H1 (cell line): ENCODE measurements around the gene KLHL29. TPM values are rescaled to one million over a fixed set of nuclear protein-coding genes. Genes with fewer than 3 reads are reported as not detected.

Source experiments
- CTCF ChIA-PET: fragments of 300-600 bp; sonication (Branson Sonifier 250); formaldehyde crosslinking; loops from one replicate; lab custom pipeline; 2021; ENCODE audit not compliant: partially characterized antibody; lab: Charles Lee
- POLR2A ChIA-PET: fragments of 300-600 bp; sonication (Branson Sonifier 250); formaldehyde crosslinking; loops from one replicate; lab custom pipeline; 2021; ENCODE audit warnings: inconsistent platforms; ENCODE audit not compliant: partially characterized antibody; lab: Charles Lee
- DNase-seq, 2 experiments: peaks; one replicate each; pipeline versions ENCODE4 v3.0.0 to v3.0.0-alpha.2; 2010 to 2022; ENCODE audit warnings: low spot score in 2 of 2, low read depth in 1 of 2, mixed read lengths in 1 of 2
- FAIRE-seq: peaks from 2 replicates; lab custom pipeline; 2011; peaks lifted over from hg19 to GRCh38; lab: Jason Lieb, UNC
- H2AFZ ChIP-seq: 2 replicates; pipeline ENCODE4 v1.8.1; 2012; ENCODE audit warnings: low read length, inconsistent platforms
- H2AK5ac ChIP-seq: 2 replicates; pipeline ENCODE4 v1.6.1; 2013; ENCODE audit warnings: low read depth, low read length
- H2BK120ac ChIP-seq: replicated peaks from 2 replicates; pipeline ENCODE3; 2013; ENCODE audit warnings: low read depth, low read length, inconsistent platforms
- H2BK12ac ChIP-seq: 2 replicates; pipeline ENCODE4 v1.6.1; 2013; ENCODE audit warnings: low read depth, low read length
- H2BK15ac ChIP-seq: 2 replicates; pipeline ENCODE4 v1.6.1; 2013; ENCODE audit warnings: low read length
- H2BK20ac ChIP-seq: 2 replicates; pipeline ENCODE4 v1.6.1; 2013; ENCODE audit warnings: low read length
- H2BK5ac ChIP-seq: 2 replicates; pipeline ENCODE4 v1.6.1; 2013; ENCODE audit warnings: low read depth, low read length
- H3K14ac ChIP-seq: 2 replicates; pipeline ENCODE4 v1.6.1; 2013; ENCODE audit warnings: inconsistent platforms; ENCODE audit not compliant: insufficient read length
- H3K18ac ChIP-seq: 2 replicates; pipeline ENCODE4 v1.6.1; 2013; ENCODE audit warnings: low read length; ENCODE audit errors: extremely low read depth
- H3K23ac ChIP-seq: 2 replicates; pipeline ENCODE4 v1.6.1; 2013; ENCODE audit warnings: inconsistent platforms; ENCODE audit not compliant: insufficient read length
- H3K23me2 ChIP-seq: 2 replicates; pipeline ENCODE4 v1.6.1; 2013; ENCODE audit warnings: low read depth, low read length
- H3K27ac ChIP-seq: 2 replicates; pipeline ENCODE4 v1.6.1; 2011; ENCODE audit warnings: low read depth, low read length, inconsistent platforms
- H3K27me3 ChIP-seq, 4 experiments: replicated peaks in 1 of 4; 1 replicate in 1 of 4; 2 replicates in 3 of 4; pipeline versions ENCODE4 v1.6.1 to v1.8.1; 2011 to 2013; ENCODE audit warnings: low read length in 3 of 4, mild to moderate bottlenecking in 3 of 4, inconsistent platforms in 2 of 4, mixed read lengths in 2 of 4, moderate library complexity in 1 of 4; ENCODE audit not compliant: control insufficient read depth in 3 of 4, insufficient read depth in 3 of 4; ENCODE audit errors: extremely low read depth in 1 of 4
- H3K36me3 ChIP-seq, 4 experiments: 2 replicates each; pipeline versions ENCODE4 v1.6.1 to v1.8.1; 2011 to 2013; ENCODE audit warnings: mild to moderate bottlenecking in 4 of 4, low read length in 3 of 4, moderate library complexity in 2 of 4, control low read depth in 1 of 4, inconsistent platforms in 1 of 4; ENCODE audit not compliant: insufficient read depth in 4 of 4, control insufficient read depth in 2 of 4
- H3K4ac ChIP-seq: replicated peaks from 2 replicates; pipeline ENCODE3; 2013; ENCODE audit warnings: low read length, low read depth, mixed read lengths, inconsistent platforms; ENCODE audit not compliant: insufficient read length
- H3K4me1 ChIP-seq, 4 experiments: replicated peaks in 1 of 4; 1 replicate in 1 of 4; 2 replicates in 3 of 4; pipeline versions ENCODE4 v1.6.1 to v1.8.1; 2011 to 2013; ENCODE audit warnings: low read length in 3 of 4, inconsistent platforms in 2 of 4, mixed read lengths in 1 of 4; ENCODE audit not compliant: insufficient read depth in 4 of 4, control insufficient read depth in 3 of 4
- H3K4me2 ChIP-seq, 2 experiments: 2 replicates each; pipeline versions ENCODE4 v1.6.1 to v1.8.1; 2011 to 2013; ENCODE audit warnings: low read depth in 2 of 2, low read length in 2 of 2, control low read depth in 1 of 2, inconsistent platforms in 1 of 2, mild to moderate bottlenecking in 1 of 2; ENCODE audit not compliant: insufficient read depth in 1 of 2
- H3K4me3 ChIP-seq, 4 experiments: fragments of 200-600, 300-600 bp in 1 of 4; sonication (generic), shearing (Covaris generic), sonication (Bioruptor Twin) in 1 of 4; 2 replicates each; pipeline versions ENCODE4 v1.5.1 to v1.8.1; 2011 to 2016; ENCODE audit warnings: low read length in 4 of 4, low read depth in 3 of 4, control low read depth in 2 of 4, inconsistent platforms in 2 of 4, mild to moderate bottlenecking in 2 of 4, mixed read lengths in 1 of 4, moderate library complexity in 1 of 4; ENCODE audit not compliant: insufficient read depth in 2 of 4; ENCODE audit errors: extremely low read depth in 1 of 4
- H3K56ac ChIP-seq: replicated peaks from 2 replicates; pipeline ENCODE3; 2013; ENCODE audit warnings: low read depth, mild to moderate bottlenecking, mixed read lengths, low read length, inconsistent platforms; ENCODE audit not compliant: insufficient read length
- H3K79me1 ChIP-seq: 2 replicates; pipeline ENCODE4 v1.6.1; 2013; ENCODE audit warnings: low read depth, low read length, control low read depth
- H3K79me2 ChIP-seq, 2 experiments: 2 replicates each; pipeline versions ENCODE4 v1.6.1 to v1.8.1; 2012 to 2013; ENCODE audit warnings: low read length in 2 of 2, mild to moderate bottlenecking in 2 of 2, inconsistent platforms in 1 of 2; ENCODE audit not compliant: insufficient read depth in 2 of 2, control insufficient read depth in 1 of 2
- H3K9ac ChIP-seq, 4 experiments: replicated peaks in 1 of 4; 1 replicate in 1 of 4; 2 replicates in 3 of 4; pipeline versions ENCODE4 v1.6.1 to v1.8.1; 2011 to 2013; ENCODE audit warnings: low read depth in 3 of 4, low read length in 3 of 4, control low read depth in 2 of 4, mild to moderate bottlenecking in 2 of 4, moderate library complexity in 2 of 4, inconsistent platforms in 1 of 4; ENCODE audit errors: extremely low read depth in 1 of 4
- H3K9me3 ChIP-seq, 2 experiments: 2 replicates each; pipeline versions ENCODE4 v1.6.1 to v1.8.1; 2012 to 2013; ENCODE audit warnings: mild to moderate bottlenecking in 2 of 2, moderate library complexity in 2 of 2, control low read depth in 1 of 2, inconsistent platforms in 1 of 2, low read depth in 1 of 2, low read length in 1 of 2, mixed read lengths in 1 of 2; ENCODE audit not compliant: insufficient read depth in 2 of 2
- H4K20me1 ChIP-seq, 2 experiments: replicated peaks in 1 of 2; 2 replicates each; pipeline versions ENCODE3 to v1.8.1; 2011 to 2013; ENCODE audit warnings: inconsistent platforms in 2 of 2, low read length in 2 of 2, mild to moderate bottlenecking in 1 of 2; ENCODE audit not compliant: insufficient read depth in 2 of 2, control insufficient read depth in 1 of 2
- H4K5ac ChIP-seq: 2 replicates; pipeline ENCODE4 v1.6.1; 2013; ENCODE audit warnings: low read length, low read depth, mixed read lengths, inconsistent platforms; ENCODE audit not compliant: insufficient read length
- H4K8ac ChIP-seq: 2 replicates; pipeline ENCODE4 v1.8.0; 2013; ENCODE audit warnings: mild to moderate bottlenecking, moderate library complexity, low read length, inconsistent platforms; ENCODE audit not compliant: insufficient read depth; ENCODE audit errors: extremely low read depth
- H4K91ac ChIP-seq: replicated peaks from 2 replicates; pipeline ENCODE3; 2013; ENCODE audit warnings: low read length, mixed read lengths, inconsistent platforms; ENCODE audit not compliant: insufficient read length
- ATF2 ChIP-seq: IDR thresholded peaks from 2 replicates; pipeline ENCODE4 v1.6.1; 2012; ENCODE audit warnings: low read length, inconsistent platforms
- BACH1 ChIP-seq: IDR thresholded peaks from 2 replicates; pipeline ENCODE4 v1.6.1; 2012; ENCODE audit warnings: low read length, improper control_type of control experiment
- CTBP2 ChIP-seq: IDR thresholded peaks from 2 replicates; pipeline ENCODE4 v1.7.0; 2011; ENCODE audit warnings: borderline replicate concordance, mild to moderate bottlenecking, moderate library complexity, mixed read lengths, low read length; ENCODE audit not compliant: insufficient read depth, insufficient read length
- EGR1 ChIP-seq: IDR thresholded peaks from 2 replicates; pipeline ENCODE4 v1.6.1; 2011; ENCODE audit warnings: low read depth, low read length, borderline replicate concordance
- MAX ChIP-seq: IDR thresholded peaks from 2 replicates; pipeline ENCODE4 v1.6.1; 2012; ENCODE audit warnings: inconsistent platforms
- NANOG ChIP-seq: IDR thresholded peaks from 2 replicates; pipeline ENCODE4 v1.6.1; 2011; ENCODE audit warnings: low read length, low read depth, mild to moderate bottlenecking, inconsistent platforms; ENCODE audit not compliant: insufficient read depth, poor library complexity, severe bottlenecking
- RAD21 ChIP-seq, 2 experiments: IDR thresholded peaks in 1 of 2; conservative IDR thresholded peaks in 1 of 2; 2 replicates each; pipeline ENCODE4 v1.6.1; 2011; ENCODE audit warnings: low read depth in 2 of 2, low read length in 2 of 2, improper control_type of control experiment in 1 of 2, inconsistent platforms in 1 of 2, mild to moderate bottlenecking in 1 of 2, moderate library complexity in 1 of 2
- RFX5 ChIP-seq: IDR thresholded peaks from 2 replicates; pipeline ENCODE4 v1.6.1; 2011; ENCODE audit warnings: low read depth, low read length, improper control_type of control experiment, borderline replicate concordance
- SIN3A ChIP-seq, 2 experiments: IDR thresholded peaks in 1 of 2; conservative IDR thresholded peaks in 1 of 2; 2 replicates each; pipeline ENCODE4 v1.6.1; 2011 to 2012; ENCODE audit warnings: low read length in 2 of 2, improper control_type of control experiment in 1 of 2, low read depth in 1 of 2, mild to moderate bottlenecking in 1 of 2
- SRF ChIP-seq: IDR thresholded peaks from 2 replicates; pipeline ENCODE4 v1.6.1; 2011; ENCODE audit warnings: mild to moderate bottlenecking, low read depth, low read length, moderate library complexity
- TCF12 ChIP-seq: IDR thresholded peaks from 2 replicates; pipeline ENCODE4 v1.6.1; 2011; ENCODE audit warnings: low read depth, mild to moderate bottlenecking, low read length
- WGBS, 2 experiments: shearing (Covaris generic) in 1 of 2; methylation state at CpG; one replicate each; pipeline versions ENCODE4 v1.1.6 to v1.1.7; 2013 to 2015; ENCODE audit warnings: low lambda C conversion rate in 2 of 2, mixed read lengths in 2 of 2, inconsistent platforms in 1 of 2, low coverage in 1 of 2, missing lambda C conversion rate in 1 of 2; ENCODE audit not compliant: insufficient replicate concordance in 2 of 2, insufficient coverage in 1 of 2, insufficient read length in 1 of 2; ENCODE audit errors: extremely low coverage in 1 of 2, missing lambda C conversion rate in 1 of 2; 5-methylcytosine and 5-hydroxymethylcytosine counted together
- polyA plus RNA-seq, 7 experiments: library from polyadenylated mRNA; depleted of rRNA in 3 of 7; stranded (reverse) in 5 of 7; unstranded in 2 of 7; fragments of >200 nt in 5 of 7; fragments of 200-250 nt in 2 of 7; gene quantifications; 1 replicate in 5 of 7; 2 replicates in 1 of 7; 4 replicates in 1 of 7; pipeline versions ENCODE4 v1.2.1 to v1.2.3, GENCODE V29; 2011 to 2013; ENCODE audit warnings: missing spikeins in 2 of 7, mixed read lengths in 2 of 7
- total RNA-seq: library from RNA; stranded (reverse); fragmentation: NEBNext Ultra II Directional; extraction: Animal tissue kit (Norgen Biotek cat#: 25700); gene quantifications from 2 replicates; pipeline ENCODE4 v1.2.1, GENCODE V29; 2021

The KLHL29 gene
- total and polyA plus RNA-seq, 2 of the 8 experiments (the other 6 are each of a cell fraction or from before 2014, with no cell fraction given) = 1.1 to 4.7 TPM

- Histone ChIP-seq H3K79me1 (no peaks in the 10 kb centered on the region), H2AK5ac (no peak overlapping the region), H3K27me3 (no peaks in the 10 kb centered on the region; a peak in 1 of 7 replicates), H2BK5ac (no peak overlapping the region), H3K23ac (no peak overlapping the region), H3K4me1 (peaks cover 0 to 9% (median 4%) of the 10 kb centered on the region in 4 experiments; a peak in 4 of 7 replicates), H3K9me3 (no peaks in the 10 kb centered on the region), H4K5ac (no peak overlapping the region), H3K18ac (no peak overlapping the region), H4K8ac (no peak overlapping the region), H3K36me3 (no peaks in the 10 kb centered on the region), H3K4me2 (no peak overlapping the region), H2BK12ac (no peak overlapping the region), H2BK120ac (no peak overlapping the region), H3K23me2 (no peaks in the 10 kb centered on the region), H4K91ac (no peak overlapping the region), H3K9ac (no peak overlapping the region), H3K14ac (no peak overlapping the region), H3K4ac (no peak overlapping the region), H2AFZ (no peak overlapping the region), H2BK20ac (no peak overlapping the region), H3K27ac (no peak overlapping the region), H3K79me2 (no peaks in the 10 kb centered on the region), H2BK15ac (no peak overlapping the region), H4K20me1 (no peaks in the 10 kb centered on the region), H3K56ac (no peak overlapping the region), H3K4me3 (no peak overlapping the region)
- WGBS, 2 experiments = 94% methylated on average over 15 of the region's 15 CpGs; no CpG with 5 or more reads in 1 of the 2 experiments
- ChIA-PET CTCF (interaction anchor here (0.7 to 1.7 kb wide), 5 partner anchors 9 to 305 kb away, joined by 3 to 4 read pairs (median 3); no protein-coding TSS in a partner anchor), POLR2A (no interaction called here)
- FAIRE-seq = no peak
- no peak for DNase-seq
- TF ChIP-seq NANOG (no peak), EGR1 (no peak), RAD21 (IDR thresholded peaks at IDR 0.05 in 1 of 2, conservative IDR thresholded peaks at IDR 0.05 in 1 of 2; ENCODE audit: low read depth in 2 of 2, low read length in 2 of 2) (no peak), ATF2 (no peak), BACH1 (no peak), SIN3A (conservative IDR thresholded peaks at IDR 0.05 in 1 of 2, IDR thresholded peaks at IDR 0.05 in 1 of 2; ENCODE audit: low read depth in 1 of 2, low read length in 2 of 2) (no peak), MAX (no peak), TCF12 (no peak), CTBP2 (no peak), SRF (no peak), RFX5 (no peak)
Measured at GRCh38 chr2:23617811-23618215, 232.8 kb downstream of the KLHL29 start.
